Middle frontal gyrus (tissue), 1 donor: Measurements from ENCODE around the gene PCCA.

Source experiments
- DNase-seq: peaks from one replicate; pipeline ENCODE4 v3.0.0-alpha.2; 2015; ENCODE audit warnings: low spot score; ENCODE audit errors: extremely low spot score

Gene PCCA

GRCh38 chr13:100537951-100538462 lies 449.1 kb downstream of the PCCA start:
- no peak for DNase-seq

DNA sequence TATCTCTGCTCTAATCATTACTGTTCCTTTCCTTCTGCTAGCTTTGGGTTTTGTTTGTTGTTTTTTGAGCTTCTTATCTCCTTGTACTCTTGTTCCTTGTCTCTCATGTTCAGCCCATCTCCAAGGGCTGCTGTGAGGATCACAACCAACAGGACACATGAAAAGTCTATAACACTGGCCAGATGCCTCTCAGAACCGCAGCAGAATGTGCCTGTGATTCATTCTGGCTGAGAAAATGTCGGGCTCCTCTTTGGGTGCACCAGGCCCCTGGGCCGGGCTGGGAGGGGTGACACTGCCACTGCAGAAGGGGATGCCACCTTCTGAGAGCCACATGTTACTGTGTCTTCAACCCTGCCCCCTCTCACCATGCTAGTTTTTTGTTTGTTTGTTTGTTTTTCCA lies 451.7 kb downstream of the PCCA start:
- no peak for DNase-seq

DNA sequence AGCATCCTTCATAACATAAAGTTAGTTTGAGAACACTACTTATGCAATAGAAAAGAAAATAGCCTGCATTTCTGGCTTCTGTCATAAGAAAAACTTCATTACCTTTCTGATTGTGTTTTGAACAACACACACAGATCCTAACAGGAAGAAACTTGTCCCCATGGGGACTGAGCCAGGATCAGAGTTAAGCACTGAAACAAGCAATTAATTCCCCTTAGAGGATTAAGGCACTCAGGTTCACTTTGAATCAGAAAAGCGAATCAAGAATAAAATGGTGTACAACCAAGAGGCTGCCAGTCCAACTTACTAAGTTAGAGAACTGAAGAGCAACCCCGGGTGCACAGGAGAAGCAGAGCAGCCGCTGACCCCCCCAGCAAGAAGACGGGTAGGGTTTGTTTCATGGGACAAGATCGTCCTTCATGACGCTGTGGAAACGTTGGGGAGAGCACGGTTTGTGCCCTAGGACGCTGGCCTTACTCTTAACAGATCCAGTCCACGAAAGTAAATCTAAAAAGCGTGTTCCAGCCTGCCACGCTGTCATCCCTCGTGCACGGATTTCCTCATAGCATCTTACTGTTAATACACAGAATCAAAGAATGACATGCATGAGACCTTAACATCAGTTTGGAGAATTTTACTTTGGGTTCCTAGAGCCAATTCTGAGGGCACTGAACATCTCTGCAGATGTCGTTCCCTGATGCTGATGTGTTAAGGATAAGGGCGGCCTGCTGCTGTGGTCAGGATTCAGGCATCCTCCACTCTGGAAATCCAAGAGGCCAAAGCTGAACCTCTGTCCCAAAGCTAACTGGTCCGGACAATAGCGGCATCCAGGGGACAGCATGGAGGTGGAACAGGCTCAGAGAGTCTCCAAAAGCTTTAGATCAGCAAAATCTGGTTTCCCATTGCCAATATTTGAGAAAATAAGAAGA lies 453.3 kb downstream of the PCCA start:
- no peak for DNase-seq

GRCh38 chr13:100542826-100543156 lies 453.9 kb downstream of the PCCA start:
- no peak for DNase-seq

- no peak for DNase-seq
These were observed 455.1 kb downstream of the PCCA start for GRCh38 chr13:100543872-100544602.

GRCh38 chr13:100544866-100545683 lies 456.2 kb downstream of the PCCA start:
- no peak for DNase-seq

GRCh38 chr13:100545684-100546061 lies 456.8 kb downstream of the PCCA start:
- DNase-seq: no peak

- no peak for DNase-seq
These were observed 458.0 kb downstream of the PCCA start for GRCh38 chr13:100546713-100547405.

- DNase-seq: no peak
These were observed 458.9 kb downstream of the PCCA start for GRCh38 chr13:100547791-100548201.

- DNase-seq: no peak
These were observed 460.4 kb downstream of the PCCA start for GRCh38 chr13:100549316-100549715.

- no peak for DNase-seq
These were observed 463.9 kb downstream of the PCCA start for GRCh38 chr13:100552755-100553154.

GRCh38 chr13:100559886-100560285 lies 471.0 kb downstream of the PCCA start:
- no peak for DNase-seq

DNA sequence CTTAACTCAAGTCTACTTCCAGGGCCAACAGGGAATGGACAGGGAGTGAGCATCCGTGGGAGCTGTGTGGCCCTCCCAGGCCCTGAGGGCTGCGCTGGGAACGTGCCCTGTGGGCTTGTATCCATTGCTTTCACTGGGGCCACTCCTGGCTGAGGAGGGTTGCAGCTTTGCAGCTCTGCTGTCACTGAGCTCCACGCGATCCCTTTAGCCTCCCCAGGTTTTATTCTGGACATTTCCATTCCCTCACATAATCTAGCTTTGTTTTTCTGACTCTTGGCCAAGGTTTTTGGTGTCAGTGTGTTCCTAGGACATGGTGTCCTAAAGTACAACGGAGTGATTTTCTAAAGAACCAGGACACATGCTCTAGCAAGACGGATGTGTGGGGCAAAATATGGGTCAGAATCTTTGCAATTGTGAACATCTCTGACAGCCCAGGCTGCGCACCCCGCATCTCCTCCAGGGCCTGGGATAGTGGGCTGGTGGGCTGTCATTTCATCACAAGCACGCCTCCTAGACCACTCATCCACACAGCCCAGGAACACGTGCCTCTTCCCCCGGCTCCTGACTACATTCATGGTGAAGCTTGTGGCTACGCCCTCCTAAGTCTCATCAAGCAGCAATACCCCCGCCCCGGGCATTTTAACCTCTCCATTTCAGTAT lies 471.7 kb downstream of the PCCA start:
- no peak for DNase-seq

- DNase-seq: no peak
These were observed 472.2 kb downstream of the PCCA start for GRCh38 chr13:100561158-100561499.

DNA sequence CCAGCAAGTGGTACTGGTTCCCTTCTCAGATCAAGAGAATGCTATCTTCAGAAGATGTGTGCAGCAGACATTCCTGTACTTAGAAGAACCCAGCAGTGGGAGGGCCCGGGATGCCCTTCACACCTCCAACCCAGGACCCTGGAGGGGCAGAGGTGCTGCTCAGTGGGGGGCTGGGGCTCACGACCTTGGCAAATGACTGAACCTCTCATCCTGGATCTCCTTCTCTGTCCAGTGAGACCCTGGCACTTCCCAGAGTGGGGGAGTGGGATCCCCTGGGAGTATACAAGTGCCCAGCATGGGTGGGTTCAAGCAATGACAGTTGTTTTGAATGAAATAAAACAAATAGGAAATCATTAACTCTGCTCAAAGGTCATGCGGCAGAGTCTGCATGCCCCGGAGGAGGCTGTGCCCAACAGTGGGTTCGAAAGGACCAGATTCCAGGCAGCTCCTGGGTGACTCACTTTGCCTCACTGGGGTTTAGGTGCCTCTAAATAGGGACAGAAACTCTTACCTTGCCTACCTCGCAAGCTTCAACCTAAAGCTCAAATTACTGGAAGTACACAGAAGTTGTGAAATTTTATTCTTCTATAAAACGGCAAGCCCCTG lies 472.8 kb downstream of the PCCA start:
- DNase-seq: no peak

GRCh38 chr13:100563779-100564178 lies 474.9 kb downstream of the PCCA start:
- DNase-seq: no peak

- DNase-seq: no peak
These were observed 475.7 kb downstream of the PCCA start for GRCh38 chr13:100564444-100565223.

DNA sequence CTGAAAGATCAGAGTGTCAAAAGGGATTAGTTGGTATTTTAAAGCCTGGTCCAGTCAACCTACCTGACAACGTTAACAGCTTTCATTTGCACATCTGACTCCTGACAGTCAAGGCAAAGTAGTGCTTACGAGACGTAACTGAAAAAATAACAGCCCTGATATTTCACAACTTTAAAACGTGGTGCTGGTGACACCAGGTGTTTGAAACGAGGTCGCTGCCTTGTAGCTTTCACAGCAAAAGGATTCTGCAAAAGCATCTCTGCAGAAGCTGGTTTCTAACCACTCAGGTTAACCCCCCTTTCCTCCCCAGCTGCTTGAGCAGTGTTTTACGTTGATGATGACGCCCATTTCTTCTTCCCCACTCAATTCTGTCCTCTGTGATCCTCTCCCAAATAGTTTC lies 476.4 kb downstream of the PCCA start:
- no peak for DNase-seq

DNA sequence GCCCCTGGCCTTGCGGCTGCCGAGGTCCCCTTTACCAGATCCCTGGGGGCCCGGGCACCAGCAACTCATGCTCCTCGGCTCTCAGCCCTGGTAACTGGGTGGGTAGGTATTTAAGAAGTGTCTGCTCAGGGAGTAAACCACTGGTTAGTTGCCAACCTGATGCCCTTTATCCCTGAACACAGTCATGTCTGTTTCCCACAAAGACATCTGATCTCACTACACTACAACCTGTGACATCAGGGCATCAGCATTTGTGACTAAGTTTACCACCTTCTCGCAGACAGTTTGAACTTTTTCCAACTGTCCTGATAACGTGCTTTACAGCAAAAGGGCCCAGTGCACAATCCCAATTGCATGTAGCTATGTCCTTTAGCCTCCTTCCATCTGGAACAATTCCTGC lies 477.6 kb downstream of the PCCA start:
- DNase-seq: no peak
